GM21723 (cell line): Measurements from ENCODE around the gene ZNF57.
A peak's percentile ranks its signal among the peaks of the same experiment; 100 is the strongest.
"Not testable (repeated sequence)": the region's sequence is repeated elsewhere in the genome, so short reads cannot be mapped to it uniquely, and the experiment has no call there.

ENCODE experiments used
- ATAC-seq: cut with Tn5 transposase; IDR thresholded peaks from one replicate; pipeline ENCODE4 v1.9.1; 2021; ENCODE audit warnings: mild to moderate bottlenecking, moderate library complexity; ENCODE audit not compliant: unreplicated experiment

Gene ZNF57

DNA sequence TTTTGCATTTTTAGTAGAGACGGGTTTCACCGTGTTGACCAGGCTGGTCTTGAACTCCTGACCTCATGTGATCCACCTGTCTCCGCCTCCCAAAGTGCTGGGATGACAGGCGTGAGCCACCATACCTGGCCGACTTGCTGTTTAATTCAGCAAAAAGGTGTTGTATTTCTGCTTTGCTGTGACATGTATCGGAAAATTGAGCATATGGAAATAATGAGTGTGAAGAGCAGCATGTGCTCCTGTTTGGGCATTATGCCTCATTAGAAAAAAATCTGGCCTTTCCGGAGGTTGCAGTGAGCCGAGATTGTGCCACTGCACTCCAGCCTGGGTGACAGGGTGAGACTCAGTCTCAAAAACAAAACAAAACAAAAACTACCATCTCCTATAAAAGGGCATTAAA lies 10.2 kb upstream of the ZNF57 start:
- ATAC-seq: not testable (repeated sequence)

DNA sequence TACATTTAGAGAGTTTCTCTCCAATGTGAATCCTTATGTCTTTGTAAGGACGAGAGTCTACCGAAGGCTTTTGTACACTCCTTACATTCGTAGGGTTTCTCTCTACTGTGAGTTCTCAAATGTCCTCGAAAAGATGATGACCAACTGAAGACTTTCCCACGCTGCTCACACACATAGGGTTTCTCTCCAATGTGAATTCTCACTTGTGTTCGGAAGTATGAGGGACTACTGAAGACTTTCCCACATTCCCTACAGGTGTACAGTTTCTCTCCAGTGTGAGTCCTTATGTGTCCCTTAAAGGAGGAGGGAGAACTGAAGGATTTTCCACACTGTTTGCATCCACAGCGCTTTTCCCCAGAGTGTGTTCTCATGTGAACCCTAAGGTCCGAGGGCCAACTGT lies 4.0 kb upstream of the ZNF57 start:
- ATAC-seq: no peak

DNA sequence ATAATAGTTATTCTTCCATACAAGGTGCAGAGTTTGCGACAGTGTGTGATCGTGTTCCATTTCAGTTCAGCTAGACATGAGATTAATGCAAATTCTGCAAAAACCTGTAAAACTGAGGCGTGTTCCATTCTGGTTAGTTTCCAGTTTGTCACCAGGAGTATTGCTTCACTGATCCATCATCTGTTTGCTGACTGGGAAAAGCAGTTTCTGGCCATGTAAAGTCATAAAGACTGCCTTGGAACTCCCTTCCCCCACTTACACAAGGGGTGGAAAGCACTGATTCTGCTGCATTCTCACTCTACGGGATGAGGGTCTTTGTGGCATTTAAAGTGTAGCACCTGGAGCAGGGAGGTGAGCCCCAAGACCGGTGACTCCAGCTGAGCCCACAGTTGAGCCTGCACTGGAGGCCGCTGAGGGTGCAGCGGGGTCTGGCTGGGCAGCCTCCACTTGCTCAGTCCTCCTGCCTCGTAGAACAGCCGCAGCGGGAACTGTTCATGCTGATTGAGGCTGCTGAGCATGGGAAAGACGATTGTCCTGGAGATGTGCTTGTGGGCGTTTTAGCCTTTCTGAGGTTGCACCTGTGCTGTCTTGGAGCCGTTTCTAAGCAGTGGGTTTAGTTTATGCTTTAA lies 2.0 kb downstream of the ZNF57 start:
- ATAC-seq: no peak

DNA sequence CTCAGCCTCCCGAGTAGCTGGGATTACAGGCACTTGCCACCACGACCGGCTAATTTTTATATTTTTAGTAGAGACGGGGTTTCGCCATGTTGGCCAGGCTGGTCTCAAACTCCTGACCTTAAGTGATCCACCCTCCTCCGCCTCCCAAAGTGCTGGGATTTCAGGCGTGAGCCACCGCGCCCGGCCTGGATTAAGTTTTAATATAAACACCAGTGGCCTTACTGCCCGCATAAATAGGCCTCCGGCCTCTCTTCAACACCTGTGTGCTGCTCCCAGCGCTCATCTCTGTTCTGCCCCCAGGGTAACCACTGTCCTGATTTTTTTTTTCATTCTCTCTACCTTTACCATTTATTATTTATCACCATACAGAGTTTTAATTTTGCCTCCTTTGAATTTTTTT lies 2.6 kb downstream of the ZNF57 start:
- ATAC-seq: not testable (repeated sequence)

DNA sequence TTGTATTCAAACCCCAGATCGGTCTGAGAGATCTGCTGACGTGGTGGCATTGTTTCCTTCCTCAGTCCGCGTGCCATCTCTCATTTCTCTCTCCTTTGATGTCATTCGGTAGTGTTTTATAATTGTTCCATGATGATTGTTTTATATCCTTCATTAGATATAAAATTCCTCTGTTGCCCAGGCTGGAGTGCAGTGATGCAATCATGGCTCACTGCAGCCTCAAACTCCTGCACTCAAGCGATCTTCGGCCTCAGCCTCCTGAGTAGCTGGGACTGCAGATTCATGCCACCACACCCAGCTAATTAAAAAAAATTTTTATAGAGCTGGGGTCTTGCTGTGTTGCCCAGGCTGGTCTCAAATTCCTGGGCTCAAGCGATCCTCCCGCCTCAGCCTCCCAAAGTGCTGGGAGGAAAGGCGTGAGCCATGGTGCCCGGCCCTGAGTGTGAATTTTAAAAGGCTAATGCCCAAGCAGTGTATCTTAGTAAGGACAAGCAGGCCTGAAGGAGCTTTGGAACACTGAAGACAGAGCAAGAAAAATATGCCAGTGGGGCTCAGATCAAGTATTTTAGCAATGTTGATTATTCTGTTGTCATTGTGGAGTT lies 5.3 kb downstream of the ZNF57 start:
- no peak for ATAC-seq

DNA sequence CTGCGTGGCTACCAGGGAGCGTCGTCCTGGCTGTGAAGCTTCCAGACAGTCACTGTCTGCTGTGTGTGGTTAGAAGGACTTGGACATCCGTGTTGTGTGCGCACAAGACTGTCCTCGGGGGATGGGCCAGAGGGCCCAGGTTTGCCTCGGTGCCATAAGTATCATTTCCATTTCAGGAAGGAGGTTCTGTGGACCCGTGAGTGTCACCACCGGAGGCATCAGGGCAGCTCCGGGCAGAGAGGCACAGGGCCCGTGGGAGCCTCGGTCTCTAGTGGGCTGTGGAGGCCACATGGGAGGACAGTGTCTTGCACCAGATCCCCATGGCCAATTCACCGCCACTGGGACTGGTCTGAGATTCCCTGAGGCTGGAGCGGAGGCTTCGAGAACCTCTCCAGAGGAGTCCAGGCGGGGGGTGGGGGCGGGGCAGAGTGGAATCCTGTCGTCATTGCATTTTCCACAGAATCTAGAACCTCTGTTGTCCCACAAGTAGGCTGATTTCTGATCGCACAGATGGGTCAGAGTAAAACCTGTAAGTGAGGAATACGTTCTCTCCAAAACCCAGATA lies 6.0 kb downstream of the ZNF57 start:
- no peak for ATAC-seq

DNA sequence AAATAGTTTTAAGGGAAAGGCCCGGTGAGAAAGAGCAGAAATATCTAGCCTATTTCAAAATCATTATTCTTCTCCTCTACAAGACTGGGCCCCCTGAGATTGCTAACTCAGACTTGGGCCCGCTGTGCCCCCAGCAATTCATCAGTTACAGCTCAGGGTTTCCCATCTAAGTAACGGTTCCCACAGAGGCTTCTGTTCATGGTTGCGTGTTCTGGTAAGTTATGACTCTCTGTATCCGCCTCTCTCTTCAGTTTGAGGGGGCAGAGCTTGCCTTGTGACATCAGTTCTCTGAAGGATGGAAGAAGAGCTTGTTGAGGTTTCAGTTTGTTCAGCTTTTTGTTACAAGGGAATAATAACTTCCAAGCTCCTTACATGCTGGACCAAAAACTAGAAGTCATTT lies 11.6 kb downstream of the ZNF57 start:
- ATAC-seq: no peak

DNA sequence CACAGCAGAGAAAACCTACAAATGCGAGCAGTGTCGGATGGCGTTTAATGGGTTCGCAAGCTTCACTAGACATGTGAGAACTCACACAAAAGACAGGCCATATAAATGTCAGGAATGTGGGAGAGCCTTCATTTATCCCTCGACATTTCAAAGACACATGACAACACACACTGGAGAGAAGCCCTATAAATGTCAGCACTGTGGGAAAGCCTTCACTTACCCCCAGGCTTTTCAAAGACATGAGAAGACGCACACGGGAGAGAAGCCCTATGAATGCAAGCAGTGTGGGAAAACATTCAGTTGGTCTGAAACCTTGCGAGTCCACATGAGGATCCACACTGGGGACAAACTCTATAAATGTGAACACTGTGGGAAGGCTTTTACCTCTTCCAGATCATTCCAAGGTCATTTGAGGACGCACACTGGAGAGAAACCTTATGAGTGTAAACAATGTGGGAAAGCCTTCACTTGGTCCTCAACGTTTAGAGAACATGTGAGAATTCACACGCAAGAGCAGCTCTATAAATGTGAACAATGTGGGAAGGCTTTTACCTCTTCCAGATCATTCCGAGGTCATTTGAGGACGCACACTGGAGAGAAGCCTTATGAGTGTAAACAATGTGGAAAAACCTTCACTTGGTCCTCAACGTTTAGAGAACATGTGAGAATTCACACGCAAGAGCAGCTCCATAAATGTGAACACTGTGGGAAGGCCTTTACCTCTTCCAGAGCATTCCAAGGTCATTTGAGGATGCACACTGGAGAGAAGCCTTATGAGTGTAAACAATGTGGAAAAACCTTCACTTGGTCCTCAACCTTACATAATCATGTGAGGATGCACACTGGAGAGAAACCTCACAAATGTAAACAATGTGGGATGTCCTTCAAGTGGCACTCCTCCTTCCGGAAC lies 16.8 kb downstream of the ZNF57 start:
- ATAC-seq: no peak

DNA sequence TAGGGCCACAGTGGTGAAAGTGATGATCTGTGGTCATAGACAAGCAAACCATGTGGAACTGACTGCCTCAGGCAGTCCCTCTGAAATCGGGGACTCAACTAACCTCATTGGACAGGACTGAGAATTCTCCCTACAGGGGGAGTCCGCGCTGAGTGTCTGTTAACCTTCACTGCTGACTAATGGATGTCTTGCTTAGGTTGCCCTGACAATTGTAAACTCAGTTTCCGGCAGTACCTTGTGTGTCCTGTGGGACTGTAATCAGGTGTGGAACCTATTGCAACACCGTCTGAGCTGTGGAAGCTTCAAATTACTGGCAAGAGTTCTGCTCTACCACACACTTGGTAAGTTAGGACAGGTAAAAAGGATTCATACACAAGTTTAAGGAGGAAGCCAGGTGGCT lies 22.3 kb downstream of the ZNF57 start:
- ATAC-seq: no peak

DNA sequence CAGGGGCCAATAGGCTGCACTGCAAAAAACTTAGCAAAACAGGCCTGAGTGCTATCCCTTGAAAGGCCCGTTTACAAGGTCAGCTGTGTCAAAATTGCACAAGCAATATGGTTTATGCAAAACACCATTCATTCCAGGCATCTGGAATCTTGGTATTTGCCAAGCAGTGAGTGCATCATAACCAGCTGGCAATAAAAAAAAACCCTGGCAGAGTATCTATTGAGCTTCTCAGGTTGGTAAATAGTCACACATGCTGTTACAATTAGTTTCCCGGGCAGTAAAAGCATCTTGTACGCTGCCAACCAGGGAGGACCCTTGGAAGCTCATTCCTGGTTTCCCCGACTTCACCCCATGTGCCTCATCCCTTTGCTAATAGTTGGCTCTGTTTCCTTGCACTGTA lies 22.8 kb downstream of the ZNF57 start:
- ATAC-seq: no peak

DNA sequence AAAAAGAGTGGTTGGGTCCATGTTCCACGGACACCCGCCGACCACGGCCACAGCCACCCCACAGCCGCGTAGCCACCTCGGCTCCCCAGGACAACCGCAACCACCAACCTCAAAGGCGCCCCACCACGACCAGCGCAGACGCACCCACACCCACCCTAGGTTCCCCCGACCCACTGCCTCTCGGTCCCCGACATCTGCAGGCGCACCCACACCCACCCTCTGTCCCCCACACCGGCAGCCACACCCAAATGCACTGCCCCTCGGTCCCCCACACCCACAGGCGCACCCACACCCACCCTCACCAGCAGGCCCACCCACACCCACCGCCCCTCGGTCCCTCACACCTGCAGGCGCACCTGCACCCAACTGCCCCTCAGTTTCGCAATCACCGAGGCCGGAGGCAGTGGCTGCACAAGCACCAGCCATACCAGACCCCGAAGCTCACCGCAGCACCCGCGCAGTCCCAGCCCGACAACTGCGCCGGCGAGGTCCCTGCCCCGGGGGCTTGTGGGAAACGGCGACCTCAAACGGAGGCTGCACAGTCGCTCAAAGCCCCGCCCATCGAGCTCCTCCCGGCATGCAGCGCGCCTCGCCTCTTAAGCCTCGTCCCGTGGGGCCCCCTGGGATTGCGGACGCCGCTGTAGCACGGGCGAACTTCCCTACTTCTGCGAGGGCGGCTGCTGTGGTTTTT lies 25.8 kb downstream of the ZNF57 start:
- ATAC-seq: no peak

DNA sequence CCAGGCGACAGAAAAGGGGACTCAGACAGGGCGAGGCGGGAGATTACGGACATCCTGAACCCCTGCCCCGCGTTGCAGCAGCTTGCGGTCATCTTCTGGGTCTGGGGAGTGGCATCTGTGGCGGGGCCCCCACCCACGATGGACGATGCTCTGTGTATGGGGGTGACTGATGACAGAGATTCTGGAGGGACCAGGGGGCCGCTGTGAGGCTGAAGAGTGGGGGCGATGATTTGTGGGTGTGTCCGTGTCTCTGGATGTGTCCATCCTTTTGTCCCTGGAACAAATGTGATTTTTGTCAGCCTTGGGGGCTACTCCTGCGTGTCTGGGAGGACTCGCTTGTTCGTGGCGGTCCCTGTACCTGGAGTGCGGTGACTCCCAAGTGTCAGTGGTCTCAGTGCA lies 26.3 kb downstream of the ZNF57 start:
- ATAC-seq: no peak

DNA sequence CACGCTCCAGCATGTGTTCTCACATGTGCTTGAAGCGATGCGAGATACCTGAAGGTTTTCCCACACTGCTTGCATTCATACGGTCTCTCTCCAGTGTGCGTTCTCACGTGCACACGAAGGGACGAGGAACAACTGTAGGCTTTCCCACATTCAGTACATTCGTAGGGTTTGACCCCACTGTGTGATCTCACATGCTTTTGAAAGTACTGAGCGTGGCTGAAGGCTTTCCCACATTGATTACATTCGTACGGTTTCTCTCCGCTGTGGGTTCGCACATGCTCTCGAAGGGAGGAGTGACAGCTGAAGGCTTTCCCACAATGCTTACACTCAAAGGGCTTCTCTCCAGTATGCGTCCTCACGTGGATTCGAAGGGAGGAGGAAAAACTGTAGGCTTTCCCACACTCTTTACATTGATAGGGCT lies 32.8 kb downstream of the ZNF57 start:
- ATAC-seq: no peak

DNA sequence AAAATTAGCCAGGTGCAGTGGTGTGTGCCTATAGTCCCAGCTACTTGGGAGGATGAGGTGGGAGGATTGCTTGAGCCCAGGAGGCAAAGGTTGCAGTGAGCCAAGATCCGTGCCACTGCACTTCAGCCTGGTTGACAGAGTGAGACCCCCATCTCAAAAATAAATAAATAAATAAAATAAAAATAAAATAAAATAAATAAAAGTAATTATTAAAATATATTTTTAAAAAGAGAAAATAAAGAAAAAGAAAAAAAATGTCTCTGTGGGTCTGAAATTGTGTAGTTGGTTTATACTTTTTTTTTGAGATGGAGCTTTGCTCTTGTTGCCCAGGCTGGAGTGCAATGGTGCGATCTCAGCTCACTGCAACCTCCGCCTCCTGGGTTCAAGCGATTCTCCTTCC lies 35.1 kb downstream of the ZNF57 start:
- not testable (repeated sequence) for ATAC-seq

DNA sequence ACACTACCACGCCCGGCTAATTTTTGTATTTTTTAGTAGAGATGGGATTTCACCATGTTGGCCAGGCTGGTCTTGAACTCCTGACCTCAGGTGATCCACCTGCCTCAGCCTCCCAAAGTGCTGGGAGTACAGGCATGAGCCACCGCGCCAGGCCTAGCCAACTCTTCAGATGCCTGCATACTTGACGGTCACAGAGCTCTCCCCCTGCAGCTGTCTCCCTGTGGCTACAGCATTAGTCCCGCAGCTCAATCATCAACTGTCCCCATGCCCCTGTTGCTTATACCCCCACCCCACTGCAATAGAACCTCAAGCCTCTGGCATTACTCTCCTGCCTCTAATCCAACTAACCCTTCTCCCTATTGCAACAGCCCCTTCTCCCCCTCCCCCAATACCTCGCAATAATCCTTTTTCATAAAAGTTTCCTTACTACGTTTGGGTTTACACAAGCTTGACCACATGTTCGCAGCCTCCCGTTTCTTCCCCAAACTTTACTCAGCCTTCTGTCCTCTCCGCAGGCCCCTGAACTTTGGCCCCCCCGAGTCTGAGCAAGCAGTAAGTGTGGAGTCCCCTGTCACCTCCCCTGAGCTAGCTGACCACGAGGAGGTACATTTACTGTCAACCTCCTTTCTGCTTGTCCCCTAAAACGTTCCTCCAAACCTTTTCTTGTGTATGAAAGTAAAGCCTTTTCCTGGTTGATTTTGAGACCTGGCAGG lies 42.4 kb downstream of the ZNF57 start:
- ATAC-seq: no peak

DNA sequence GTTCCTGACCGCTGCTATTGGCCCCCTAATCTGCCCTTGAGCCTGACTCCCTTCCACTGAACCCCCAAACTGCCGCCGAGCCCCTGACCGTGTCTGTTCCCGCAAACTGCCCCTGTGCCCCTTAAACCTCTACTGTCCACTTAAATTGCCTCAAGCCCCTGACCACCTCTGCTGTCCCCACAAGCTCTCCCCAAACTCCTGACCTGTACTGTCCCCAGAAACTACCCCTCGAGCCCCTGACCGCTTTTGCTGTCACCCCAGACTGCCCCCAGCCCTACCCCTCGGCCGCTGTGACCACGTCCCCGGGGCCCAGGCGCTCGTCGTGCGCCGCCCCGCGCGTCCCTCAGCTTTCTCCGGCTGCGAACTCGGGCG lies 43.7 kb downstream of the ZNF57 start:
- peak; percentile 22 for ATAC-seq

DNA sequence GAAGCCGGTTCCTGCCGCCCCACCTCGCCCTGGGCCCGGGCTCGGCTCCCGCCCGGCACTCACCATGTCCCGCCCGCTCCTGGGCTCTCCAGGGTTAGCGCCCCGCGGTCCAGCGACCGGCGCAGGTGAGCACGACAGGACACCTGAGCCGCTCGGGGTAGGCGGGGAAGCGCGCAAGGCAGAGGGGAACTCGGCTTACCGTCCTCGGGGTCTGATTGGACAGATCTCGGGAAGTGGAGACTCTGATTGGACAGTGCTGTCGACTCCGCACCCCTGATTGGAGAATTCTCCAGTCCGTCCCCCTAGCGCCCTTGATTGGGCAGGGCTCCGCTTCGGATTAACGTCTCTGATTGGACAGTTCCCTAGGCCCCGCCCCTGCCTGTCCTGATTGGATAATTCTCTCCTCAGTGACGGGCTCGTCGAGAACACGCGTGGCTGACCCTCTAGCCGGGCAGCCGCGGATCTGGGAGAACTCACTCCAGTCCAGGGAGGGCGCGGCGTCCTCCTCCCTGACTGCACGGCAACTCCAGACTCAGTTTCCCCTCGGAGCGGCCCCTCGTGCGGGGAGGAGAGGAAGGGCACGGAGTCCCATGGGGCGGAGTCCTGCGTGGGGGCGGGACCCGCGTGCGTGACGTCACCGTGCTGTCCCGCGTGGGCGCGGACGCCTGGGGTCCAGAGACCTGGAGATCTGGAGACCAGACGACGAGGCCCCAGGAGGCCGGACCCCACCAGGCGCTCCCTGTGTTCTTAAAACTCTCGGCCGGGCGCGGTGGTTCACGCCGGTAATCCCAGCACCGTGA lies 44.2 kb downstream of the ZNF57 start, which contains the start of gene ZNF77:
TSS of gene ZNF77 (minus strand) at position 197 of the 800 bp plus-strand sequence. CDS start at position 66, 131 bp downstream.
- peak; percentile 91 for ATAC-seq

DNA sequence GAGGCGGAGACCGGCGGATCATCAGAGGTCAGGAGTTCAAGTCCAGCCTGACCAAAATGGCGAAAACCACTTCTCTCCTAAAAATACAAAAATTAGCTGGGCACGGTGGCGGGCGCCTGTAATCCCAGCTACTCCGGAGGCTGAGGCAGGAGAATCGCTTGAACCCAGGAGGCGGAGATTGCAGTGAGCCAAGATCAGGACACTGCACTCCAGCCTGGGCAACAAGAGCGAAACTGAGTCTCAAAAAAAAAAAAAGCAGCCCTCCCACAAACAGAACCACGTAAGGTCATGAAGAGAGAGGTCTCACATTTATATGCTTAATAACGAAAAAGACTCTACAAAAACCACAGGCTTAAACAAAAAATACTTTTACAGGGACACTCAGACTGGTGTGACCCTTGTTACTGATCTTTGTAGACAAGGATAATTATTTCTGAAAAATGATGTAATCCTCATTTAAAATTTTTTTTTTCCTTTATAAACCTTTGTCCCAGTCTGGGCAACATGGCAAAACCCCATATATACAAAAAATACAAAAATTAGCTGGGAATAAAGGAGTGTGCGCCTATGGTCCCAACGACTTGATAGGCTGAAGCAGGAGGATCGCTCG lies 45.0 kb downstream of the ZNF57 start:
- ATAC-seq: no peak

DNA sequence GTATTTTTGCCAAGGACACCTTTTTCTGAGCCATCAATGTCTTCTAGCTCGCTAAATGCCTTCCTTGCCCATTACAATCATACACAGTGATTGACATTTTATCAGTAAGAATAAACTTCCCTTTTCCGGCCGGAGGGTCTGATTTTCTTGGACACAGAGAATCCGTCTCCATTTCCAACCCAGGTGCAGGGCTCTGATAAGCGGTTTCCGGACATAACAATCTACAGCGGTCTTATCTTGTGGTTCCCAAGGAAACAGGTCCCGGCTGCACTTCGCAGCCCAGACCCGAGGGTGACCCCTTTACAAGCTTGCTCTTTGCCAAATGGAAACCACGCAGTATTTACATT lies 49.2 kb downstream of the ZNF57 start:
- no peak for ATAC-seq
